ENCODE results near the gene ZNF367.

DNA sequence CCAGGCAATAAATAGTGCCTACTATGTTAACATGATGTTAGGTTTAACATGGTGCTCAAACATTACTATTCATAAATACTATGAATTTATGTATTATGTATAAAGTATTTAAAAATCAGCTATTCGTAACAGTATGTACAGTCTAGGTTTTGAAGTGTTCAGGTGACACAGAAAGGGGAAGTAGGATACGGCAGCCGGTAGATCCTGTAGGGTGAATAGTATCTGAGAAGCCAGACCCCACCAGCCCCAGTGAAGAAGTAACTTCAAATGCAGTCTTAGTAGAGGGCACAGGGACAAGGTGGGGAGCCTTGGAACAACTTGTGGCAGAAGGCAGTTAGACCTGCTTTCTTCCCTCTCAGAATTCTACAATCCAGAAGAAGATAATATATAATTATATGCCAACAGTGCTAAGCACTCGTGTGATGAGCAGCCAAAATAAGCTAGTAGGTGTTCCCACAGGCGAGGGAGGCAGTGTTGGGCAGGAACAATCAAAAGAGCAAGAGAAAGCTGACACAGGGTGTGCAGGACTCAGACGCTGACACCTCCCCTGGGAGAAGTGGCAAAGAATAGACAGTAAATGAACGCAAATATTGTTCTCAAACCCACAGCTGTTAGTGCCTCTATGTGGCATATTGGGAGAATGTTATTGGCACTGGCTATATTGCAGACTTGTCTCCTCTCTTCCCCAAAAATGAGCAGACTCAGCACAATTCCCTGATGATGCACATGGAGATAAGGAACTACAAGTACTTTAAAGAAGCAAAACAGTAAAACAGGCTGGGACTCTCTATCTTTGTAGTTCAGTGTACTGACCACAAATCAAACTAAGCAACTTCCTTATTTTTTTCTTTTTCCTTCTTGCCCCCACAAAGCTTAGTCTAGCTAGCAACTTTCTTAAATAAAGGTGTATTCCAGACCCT is 4.6 kb downstream of the ZNF367 start:
- TF ChIP-seq, protein P1, sequence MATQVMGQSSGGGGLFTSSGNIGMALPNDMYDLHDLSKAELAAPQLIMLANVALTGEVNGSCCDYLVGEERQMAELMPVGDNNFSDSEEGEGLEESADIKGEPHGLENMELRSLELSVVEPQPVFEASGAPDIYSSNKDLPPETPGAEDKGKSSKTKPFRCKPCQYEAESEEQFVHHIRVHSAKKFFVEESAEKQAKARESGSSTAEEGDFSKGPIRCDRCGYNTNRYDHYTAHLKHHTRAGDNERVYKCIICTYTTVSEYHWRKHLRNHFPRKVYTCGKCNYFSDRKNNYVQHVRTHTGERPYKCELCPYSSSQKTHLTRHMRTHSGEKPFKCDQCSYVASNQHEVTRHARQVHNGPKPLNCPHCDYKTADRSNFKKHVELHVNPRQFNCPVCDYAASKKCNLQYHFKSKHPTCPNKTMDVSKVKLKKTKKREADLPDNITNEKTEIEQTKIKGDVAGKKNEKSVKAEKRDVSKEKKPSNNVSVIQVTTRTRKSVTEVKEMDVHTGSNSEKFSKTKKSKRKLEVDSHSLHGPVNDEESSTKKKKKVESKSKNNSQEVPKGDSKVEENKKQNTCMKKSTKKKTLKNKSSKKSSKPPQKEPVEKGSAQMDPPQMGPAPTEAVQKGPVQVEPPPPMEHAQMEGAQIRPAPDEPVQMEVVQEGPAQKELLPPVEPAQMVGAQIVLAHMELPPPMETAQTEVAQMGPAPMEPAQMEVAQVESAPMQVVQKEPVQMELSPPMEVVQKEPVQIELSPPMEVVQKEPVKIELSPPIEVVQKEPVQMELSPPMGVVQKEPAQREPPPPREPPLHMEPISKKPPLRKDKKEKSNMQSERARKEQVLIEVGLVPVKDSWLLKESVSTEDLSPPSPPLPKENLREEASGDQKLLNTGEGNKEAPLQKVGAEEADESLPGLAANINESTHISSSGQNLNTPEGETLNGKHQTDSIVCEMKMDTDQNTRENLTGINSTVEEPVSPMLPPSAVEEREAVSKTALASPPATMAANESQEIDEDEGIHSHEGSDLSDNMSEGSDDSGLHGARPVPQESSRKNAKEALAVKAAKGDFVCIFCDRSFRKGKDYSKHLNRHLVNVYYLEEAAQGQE (IDR thresholded peaks at IDR 0.05; ENCODE audit: unreplicated experiment) = no peak
- TF ChIP-seq, protein P2, sequence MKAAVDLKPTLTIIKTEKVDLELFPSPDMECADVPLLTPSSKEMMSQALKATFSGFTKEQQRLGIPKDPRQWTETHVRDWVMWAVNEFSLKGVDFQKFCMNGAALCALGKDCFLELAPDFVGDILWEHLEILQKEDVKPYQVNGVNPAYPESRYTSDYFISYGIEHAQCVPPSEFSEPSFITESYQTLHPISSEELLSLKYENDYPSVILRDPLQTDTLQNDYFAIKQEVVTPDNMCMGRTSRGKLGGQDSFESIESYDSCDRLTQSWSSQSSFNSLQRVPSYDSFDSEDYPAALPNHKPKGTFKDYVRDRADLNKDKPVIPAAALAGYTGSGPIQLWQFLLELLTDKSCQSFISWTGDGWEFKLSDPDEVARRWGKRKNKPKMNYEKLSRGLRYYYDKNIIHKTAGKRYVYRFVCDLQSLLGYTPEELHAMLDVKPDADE (IDR thresholded peaks at IDR 0.05) = no peak
- TF ChIP-seq, protein P3, sequence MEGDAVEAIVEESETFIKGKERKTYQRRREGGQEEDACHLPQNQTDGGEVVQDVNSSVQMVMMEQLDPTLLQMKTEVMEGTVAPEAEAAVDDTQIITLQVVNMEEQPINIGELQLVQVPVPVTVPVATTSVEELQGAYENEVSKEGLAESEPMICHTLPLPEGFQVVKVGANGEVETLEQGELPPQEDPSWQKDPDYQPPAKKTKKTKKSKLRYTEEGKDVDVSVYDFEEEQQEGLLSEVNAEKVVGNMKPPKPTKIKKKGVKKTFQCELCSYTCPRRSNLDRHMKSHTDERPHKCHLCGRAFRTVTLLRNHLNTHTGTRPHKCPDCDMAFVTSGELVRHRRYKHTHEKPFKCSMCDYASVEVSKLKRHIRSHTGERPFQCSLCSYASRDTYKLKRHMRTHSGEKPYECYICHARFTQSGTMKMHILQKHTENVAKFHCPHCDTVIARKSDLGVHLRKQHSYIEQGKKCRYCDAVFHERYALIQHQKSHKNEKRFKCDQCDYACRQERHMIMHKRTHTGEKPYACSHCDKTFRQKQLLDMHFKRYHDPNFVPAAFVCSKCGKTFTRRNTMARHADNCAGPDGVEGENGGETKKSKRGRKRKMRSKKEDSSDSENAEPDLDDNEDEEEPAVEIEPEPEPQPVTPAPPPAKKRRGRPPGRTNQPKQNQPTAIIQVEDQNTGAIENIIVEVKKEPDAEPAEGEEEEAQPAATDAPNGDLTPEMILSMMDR (conservative IDR thresholded peaks at IDR 0.05; ENCODE audit: low read depth in 2 of 2) = no peak
- TF ChIP-seq CREB1 (CRISPR knock-in tag; IDR thresholded peaks at IDR 0.05; ENCODE audit: low read depth) (no peak), EZH2 (IDR thresholded peaks at IDR 0.05; ENCODE audit: low read depth, unreplicated experiment) (no peak), POLR2AphosphoS5 (IDR thresholded peaks at IDR 0.05; ENCODE audit: low read depth) (no peak)
